ENCODE results near the gene MMP15.

MMP15 gene

GRCh38 chr16:58031016-58031800 is 5.7 kb downstream of the MMP15 start:
- H3K27ac ChIP-seq: no peak overlapping the region
- peaks cover 34% of the 10 kb centered on the region for H3K27me3 ChIP-seq
- H3K9me3 ChIP-seq: no peaks in the 10 kb centered on the region
- no peak for TF ChIP-seq CTCF (IDR thresholded peaks at IDR 0.05)
- H3K36me3 ChIP-seq: no peaks in the 10 kb centered on the region
- H3K4me3 ChIP-seq (ENCODE audit: low read depth in 1 of 2, low read length in 1 of 2): no peak overlapping the region
- peaks cover 9 to 12% of the 10 kb centered on the region in 2 experiments for H3K4me1 ChIP-seq (ENCODE audit: control insufficient read depth in 1 of 2, insufficient read depth in 1 of 2, low read depth in 1 of 2, low read length in 1 of 2)

- H3K36me3 ChIP-seq: no peaks in the 10 kb centered on the region
- no peaks in the 10 kb centered on the region for H3K9me3 ChIP-seq
- no peaks in the 10 kb centered on the region for H3K4me1 ChIP-seq (ENCODE audit: control insufficient read depth in 1 of 2, insufficient read depth in 1 of 2, low read depth in 1 of 2, low read length in 1 of 2)
- H3K27ac ChIP-seq: no peak overlapping the region
- TF ChIP-seq CTCF (IDR thresholded peaks at IDR 0.05): no peak
- H3K27me3 ChIP-seq: peaks cover 18% of the 10 kb centered on the region
- H3K4me3 ChIP-seq (ENCODE audit: low read depth in 1 of 2, low read length in 1 of 2): no peak overlapping the region
Observed at GRCh38 chr16:58032710-58033293, 7.2 kb downstream of the MMP15 start.

GRCh38 chr16:58034128-58034685 is 8.7 kb downstream of the MMP15 start:
- H3K9me3 ChIP-seq: no peaks in the 10 kb centered on the region
- peaks cover 5% of the 10 kb centered on the region for H3K27me3 ChIP-seq
- no peaks in the 10 kb centered on the region for H3K4me1 ChIP-seq (ENCODE audit: control insufficient read depth in 1 of 2, insufficient read depth in 1 of 2, low read depth in 1 of 2, low read length in 1 of 2)
- no peak overlapping the region for H3K27ac ChIP-seq
- no peaks in the 10 kb centered on the region for H3K36me3 ChIP-seq
- no peak for TF ChIP-seq CTCF (IDR thresholded peaks at IDR 0.05)
- H3K4me3 ChIP-seq (ENCODE audit: low read depth in 1 of 2, low read length in 1 of 2): no peak overlapping the region

- H3K9me3 ChIP-seq: no peaks in the 10 kb centered on the region
- H3K4me1 ChIP-seq (ENCODE audit: control insufficient read depth in 1 of 2, insufficient read depth in 1 of 2, low read depth in 1 of 2, low read length in 1 of 2): no peaks in the 10 kb centered on the region
- no peaks in the 10 kb centered on the region for H3K36me3 ChIP-seq
- no peak for TF ChIP-seq CTCF (IDR thresholded peaks at IDR 0.05)
- no peak overlapping the region for H3K27ac ChIP-seq
- H3K4me3 ChIP-seq (ENCODE audit: low read depth in 1 of 2, low read length in 1 of 2): no peak overlapping the region
- peaks cover under 1% of the 10 kb centered on the region for H3K27me3 ChIP-seq
Observed at GRCh38 chr16:58034774-58035173, 9.2 kb downstream of the MMP15 start.

GRCh38 chr16:58035356-58036170 is 10.0 kb downstream of the MMP15 start:
- no peak for TF ChIP-seq CTCF (IDR thresholded peaks at IDR 0.05)
- H3K27me3 ChIP-seq: no peaks in the 10 kb centered on the region

More at GRCh38 chr16:58035356-58036170, 10.0 kb downstream of the MMP15 start:
- Histone ChIP-seq H3K4me3 (ENCODE audit: low read depth in 1 of 2, low read length in 1 of 2) (no peak overlapping the region), H3K9me3 (no peaks in the 10 kb centered on the region), H3K36me3 (no peaks in the 10 kb centered on the region), H3K4me1 (ENCODE audit: control insufficient read depth in 1 of 2, insufficient read depth in 1 of 2, low read depth in 1 of 2, low read length in 1 of 2) (no peaks in the 10 kb centered on the region), H3K27ac (no peak overlapping the region)
